Adrenal gland (tissue), 12 donors: ENCODE results near the gene STX5. TPM values are rescaled to one million over a fixed set of nuclear protein-coding genes. Genes with fewer than 3 reads are reported as not detected.

Experiments
- DNase-seq, 7 donors: peaks; one replicate each; pipeline ENCODE4 v3.0.0-alpha.2; 2019 to 2020
- H3K27ac ChIP-seq, 5 donors: fragments of 200-600 bp; sonication (generic) in 4 of 5; 1 replicate in 3 of 5; 2 replicates in 2 of 5; pipeline versions ENCODE4 v1.5.1 to v1.8.0; 2016 to 2020; ENCODE audit warnings: mild to moderate bottlenecking in 1 of 5
- H3K27me3 ChIP-seq: fragments of 200-600 bp; 2 replicates; pipeline ENCODE4 v1.8.0; 2021
- H3K36me3 ChIP-seq, 2 donors: fragments of 200-600 bp; replicated peaks in 1 of 2; 1 replicate in 1 of 2; 2 replicates in 1 of 2; pipeline versions ENCODE4 v1.5.1 to v1.8.0; 2018 to 2022
- H3K4me1 ChIP-seq, 2 donors: fragments of 200-600 bp; replicated peaks in 1 of 2; 1 replicate in 1 of 2; 2 replicates in 1 of 2; pipeline versions ENCODE4 v1.5.1 to v1.8.0; 2018 to 2021
- H3K4me3 ChIP-seq, 4 donors: fragments of 200-600 bp; sonication (generic) in 3 of 4; one replicate each; pipeline ENCODE4 v1.5.1; 2016 to 2018
- H3K9me3 ChIP-seq, 3 donors: fragments of 200-600 bp; sonication (generic) in 1 of 3; replicated peaks in 1 of 3; 1 replicate in 2 of 3; 2 replicates in 1 of 3; pipeline versions ENCODE4 v1.5.1 to v1.8.0; 2016 to 2021
- POLR2A ChIP-seq, 2 donors: fragments of 450-650 bp; IDR thresholded peaks; one replicate each; pipeline ENCODE4 v1.6.1; 2017; ENCODE audit warnings: antibody characterized with exemption in 2 of 2, mild to moderate bottlenecking in 2 of 2, moderate library complexity in 1 of 2
- WGBS, 4 donors: extraction: QIAGEN DNeasy Blood & Tissue Kit in 2 of 4; methylation state at CpG; one replicate each; pipeline versions ENCODE4 v1.1.5 to v1.1.7; 2013 to 2017; 5-methylcytosine and 5-hydroxymethylcytosine counted together
- intact Hi-C, 2 donors: fragments of 100-400 bp; cut with DNase I; formaldehyde crosslinking; loops; one replicate each; pipeline versions ENCODE4 v1.14.1 to v1.15.0; 2022 to 2023
- polyA plus RNA-seq, 3 donors: library from polyadenylated mRNA; stranded (reverse); fragments of 200-250 nt in 2 of 3; fragments of 350-450 nt in 1 of 3; fragmentation: Illumina TruSeq in 1 of 3; extraction: RNeasy Lipid Tissue Mini Kit (QIAGEN cat#74804) in 1 of 3; gene quantifications; one replicate each; pipeline ENCODE4 v1.2.3, GENCODE V29; 2013 to 2014
- total RNA-seq, 9 donors: library from RNA; depleted of rRNA in 4 of 9; stranded (reverse); fragments of >200 nt in 4 of 9; fragments of 120-200 nt in 1 of 9; fragmentation: NEBNext Ultra II Directional in 1 of 9; extraction: Animal tissue kit (Norgen Biotek cat#: 25700) in 1 of 9; gene quantifications; one replicate each; pipeline versions ENCODE4 v1.1.0 to v1.2.4, GENCODE V29; 2013 to 2023
- TF ChIP-seq, protein P1 (sequence below), 6 experiments: fragments of 450-650 bp in 4 of 6; fragments of 200-600 bp in 2 of 6; sonication (generic) in 1 of 6; IDR thresholded peaks; 1 replicate in 5 of 6; 2 replicates in 1 of 6; pipeline versions ENCODE4 v1.5.1 to v1.8.0; 2016 to 2021; ENCODE audit warnings: antibody characterized with exemption in 6 of 6, mild to moderate bottlenecking in 2 of 6, moderate library complexity in 1 of 6
- donor health status: healthy with polysubstance abuse.
- donor health status: Bipolar disorder and iron deficiency.
- donor health status: DM: yes; HTN: yes; CAD: no.
- donor health status: DM: no; HTN: no; CAD: no.
- donor health status: DM: no; HTN: no; CAD: no.
- donor health status: DM: yes; HTN: yes; CAD: no.

STX5 gene
- total and polyA plus RNA-seq, 12 donors: 19.7 to 59.9 (median 36.0) TPM

DNA sequence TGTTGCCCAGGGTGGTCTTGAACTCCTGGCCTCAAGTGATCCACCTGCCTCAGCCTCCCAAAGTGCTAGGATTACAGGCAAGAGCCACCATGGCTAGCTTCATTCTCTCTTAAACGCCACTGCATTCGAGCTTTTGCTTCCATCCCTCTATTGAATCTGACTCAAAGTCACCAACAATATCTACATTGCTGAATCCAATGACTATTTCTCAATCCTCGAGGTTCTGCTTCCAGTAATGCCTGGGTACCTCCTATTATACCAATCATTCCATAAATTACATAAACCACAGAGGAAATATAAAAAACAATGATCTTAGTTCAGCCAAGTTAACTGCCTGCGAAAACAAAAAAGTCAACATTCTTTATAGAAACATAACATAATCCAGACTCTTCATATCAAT, 14.7 kb downstream of the STX5 start:
- no peaks in the 10 kb centered on the region for H3K27me3 ChIP-seq
- no peak overlapping the region for H3K27ac ChIP-seq
- no peak for DNase-seq
- H3K36me3 ChIP-seq: peaks cover 0 to 62% of the 10 kb centered on the region in 2 donors
- 81 to 91% (median 86%) methylated on average over 4 of the region's 4 CpGs for WGBS, 4 donors
- no peak for TF ChIP-seq POLR2A (IDR thresholded peaks at IDR 0.05)
- TF ChIP-seq, protein P1, sequence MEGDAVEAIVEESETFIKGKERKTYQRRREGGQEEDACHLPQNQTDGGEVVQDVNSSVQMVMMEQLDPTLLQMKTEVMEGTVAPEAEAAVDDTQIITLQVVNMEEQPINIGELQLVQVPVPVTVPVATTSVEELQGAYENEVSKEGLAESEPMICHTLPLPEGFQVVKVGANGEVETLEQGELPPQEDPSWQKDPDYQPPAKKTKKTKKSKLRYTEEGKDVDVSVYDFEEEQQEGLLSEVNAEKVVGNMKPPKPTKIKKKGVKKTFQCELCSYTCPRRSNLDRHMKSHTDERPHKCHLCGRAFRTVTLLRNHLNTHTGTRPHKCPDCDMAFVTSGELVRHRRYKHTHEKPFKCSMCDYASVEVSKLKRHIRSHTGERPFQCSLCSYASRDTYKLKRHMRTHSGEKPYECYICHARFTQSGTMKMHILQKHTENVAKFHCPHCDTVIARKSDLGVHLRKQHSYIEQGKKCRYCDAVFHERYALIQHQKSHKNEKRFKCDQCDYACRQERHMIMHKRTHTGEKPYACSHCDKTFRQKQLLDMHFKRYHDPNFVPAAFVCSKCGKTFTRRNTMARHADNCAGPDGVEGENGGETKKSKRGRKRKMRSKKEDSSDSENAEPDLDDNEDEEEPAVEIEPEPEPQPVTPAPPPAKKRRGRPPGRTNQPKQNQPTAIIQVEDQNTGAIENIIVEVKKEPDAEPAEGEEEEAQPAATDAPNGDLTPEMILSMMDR (IDR thresholded peaks at IDR 0.05): no peak
- no peaks in the 10 kb centered on the region for H3K4me1 ChIP-seq
- no peaks in the 10 kb centered on the region for H3K9me3 ChIP-seq
- intact Hi-C loops: no loop called here
- H3K4me3 ChIP-seq: no peak overlapping the region

DNA sequence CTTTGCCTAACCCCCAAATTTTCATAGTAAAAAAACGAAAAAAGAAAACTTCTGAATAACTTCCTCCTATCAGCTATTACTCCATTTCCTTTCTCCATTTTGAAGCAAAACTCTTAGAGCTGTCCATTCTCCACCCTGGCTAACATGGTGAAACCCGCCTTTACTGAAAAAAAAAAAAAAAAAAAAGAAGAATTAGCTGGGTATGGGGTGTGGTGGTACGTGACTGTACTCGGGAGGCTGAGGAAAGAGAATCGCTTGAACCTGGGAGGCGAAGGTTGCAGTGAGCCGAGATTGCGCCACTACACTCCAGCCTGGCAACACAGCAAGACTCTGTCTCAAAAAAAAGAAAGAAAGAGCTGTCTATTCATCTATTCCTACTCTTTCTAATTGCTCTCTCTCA, 15.3 kb downstream of the STX5 start:
- intact Hi-C loops: no loop called here
- no peak overlapping the region for H3K4me3 ChIP-seq

DNA sequence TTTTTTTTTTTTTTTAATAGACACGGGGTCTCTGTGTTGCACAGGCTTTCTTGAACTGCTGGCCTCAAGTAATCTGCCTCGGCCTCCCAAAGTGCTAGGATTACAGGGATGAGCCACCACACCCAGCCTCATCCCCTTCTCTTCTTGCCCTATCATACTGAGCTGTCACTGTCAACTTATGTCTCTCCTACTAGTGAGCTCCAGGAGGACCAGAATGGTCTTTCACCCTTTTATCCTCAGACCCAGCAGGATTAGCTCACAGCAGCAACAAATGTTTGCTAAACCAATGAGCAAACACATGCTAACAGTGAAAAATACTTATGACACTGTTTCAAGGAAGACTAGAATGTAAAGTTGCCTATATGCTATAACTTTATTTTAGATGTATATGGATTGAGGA, 20.2 kb downstream of the STX5 start:
- WGBS, 4 donors: 71 to 81% (median 77%) methylated on average over 2 of the region's 2 CpGs
- intact Hi-C loops: no loop called here
- peaks cover 0 to under 1% of the 10 kb centered on the region in 2 donors for H3K4me1 ChIP-seq

More for the DNA sequence above, 15.3 kb downstream of the STX5 start:
- Histone ChIP-seq H3K9me3 (no peaks in the 10 kb centered on the region), H3K27ac (no peak overlapping the region), H3K36me3 (peaks cover 0 to 56% of the 10 kb centered on the region in 2 donors), H3K4me1 (no peaks in the 10 kb centered on the region), H3K27me3 (no peaks in the 10 kb centered on the region)
- 77 to 81% (median 78%) methylated on average over 8 of the region's 8 CpGs for WGBS, 4 donors
- DNase-seq: no peak
- TF ChIP-seq, protein P1 (IDR thresholded peaks at IDR 0.05): no peak
- TF ChIP-seq POLR2A (IDR thresholded peaks at IDR 0.05): no peak

DNA sequence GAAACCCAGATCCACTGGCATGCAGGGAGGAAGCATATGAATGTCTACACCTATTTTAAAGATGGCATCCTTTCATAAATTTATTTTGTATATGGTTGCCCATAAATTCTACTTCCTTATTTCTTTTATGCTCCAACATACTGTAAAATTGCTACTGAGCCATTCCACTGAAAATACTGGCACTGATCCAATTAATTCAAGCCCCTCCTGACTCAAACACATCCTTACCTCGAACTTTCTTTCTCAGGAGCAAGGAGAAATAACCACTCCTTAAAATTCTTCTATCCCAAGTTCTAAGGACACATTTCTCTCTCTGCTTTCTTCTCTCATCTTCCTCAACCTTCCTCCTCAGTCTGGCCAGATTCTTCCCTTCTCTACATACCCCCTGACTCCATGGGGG, 21.1 kb downstream of the STX5 start:
- Histone ChIP-seq H3K36me3 (peaks cover 0 to under 1% of the 10 kb centered on the region in 2 donors), H3K4me1 (peaks cover 7 to 9% of the 10 kb centered on the region in 2 donors), H3K4me3 (no peak overlapping the region), H3K27me3 (no peaks in the 10 kb centered on the region), H3K27ac (no peak overlapping the region), H3K9me3 (no peaks in the 10 kb centered on the region)
- TF ChIP-seq POLR2A (IDR thresholded peaks at IDR 0.05): no peak
- TF ChIP-seq, protein P1 (IDR thresholded peaks at IDR 0.05): no peak
- no peak for DNase-seq
- intact Hi-C loops: no loop called here
- WGBS, 4 donors: 25 to 54% (median 42%) methylated on average over 1 of the region's 1 CpG

More for the DNA sequence above, 20.2 kb downstream of the STX5 start:
- Histone ChIP-seq H3K27me3 (no peaks in the 10 kb centered on the region), H3K4me3 (no peak overlapping the region), H3K9me3 (no peaks in the 10 kb centered on the region), H3K36me3 (peaks cover 0 to 8% of the 10 kb centered on the region in 2 donors), H3K27ac (no peak overlapping the region)
- no peak for DNase-seq
- TF ChIP-seq, protein P1 (IDR thresholded peaks at IDR 0.05): no peak
- TF ChIP-seq POLR2A (IDR thresholded peaks at IDR 0.05): no peak
